ENCODE results near the gene FGB.
"Not testable (repeated sequence)": the region's sequence is repeated elsewhere in the genome, so short reads cannot be mapped to it uniquely, and the experiment has no call there.

Gene FGB

GRCh38 chr4:154595807-154596206 lies 33.0 kb downstream of the FGB start:
- no peak for DNase-seq (ENCODE audit: low read depth, low spot score)

GRCh38 chr4:154597281-154597680 lies 34.5 kb downstream of the FGB start:
- not testable (repeated sequence) for H3K9ac ChIP-seq (ENCODE audit: insufficient read length); H3K4me3 ChIP-seq; H3K9me3 ChIP-seq (ENCODE audit: low read depth, low read length); H3K36me3 ChIP-seq (ENCODE audit: insufficient read depth, low read length); DNase-seq (ENCODE audit: low read depth, low spot score); H3K27ac ChIP-seq

More at GRCh38 chr4:154595807-154596206, 33.0 kb downstream of the FGB start:
- H3K9me3 ChIP-seq (ENCODE audit: low read depth, low read length) = no peaks in the 10 kb centered on the region
- no peak overlapping the region for H3K4me3 ChIP-seq
- H3K36me3 ChIP-seq (ENCODE audit: insufficient read depth, low read length) = no peaks in the 10 kb centered on the region
- TF ChIP-seq POLR2AphosphoS5 (IDR thresholded peaks at IDR 0.05; ENCODE audit: borderline replicate concordance, low read depth, low read length) = no peak
- TF ChIP-seq EZH2 (IDR thresholded peaks at IDR 0.05) = no peak
- TF ChIP-seq FOXP2 (optimal IDR thresholded peaks at IDR 0.05; ENCODE audit: control extremely low read depth, extremely low read length, insufficient read depth) = no peak
- no peak overlapping the region for H3K9ac ChIP-seq (ENCODE audit: insufficient read length)
- H3K27ac ChIP-seq = no peak overlapping the region

- H3K27ac ChIP-seq = no peak overlapping the region
- no peak overlapping the region for H3K4me3 ChIP-seq
- DNase-seq (ENCODE audit: low read depth, low spot score) = no peak
- TF ChIP-seq EZH2 (IDR thresholded peaks at IDR 0.05) (no peak), FOXP2 (optimal IDR thresholded peaks at IDR 0.05; ENCODE audit: control extremely low read depth, extremely low read length, insufficient read depth) (no peak), POLR2AphosphoS5 (IDR thresholded peaks at IDR 0.05; ENCODE audit: borderline replicate concordance, low read depth, low read length) (no peak)
- no peak overlapping the region for H3K9ac ChIP-seq (ENCODE audit: insufficient read length)
- no peaks in the 10 kb centered on the region for H3K9me3 ChIP-seq (ENCODE audit: low read depth, low read length)
- H3K36me3 ChIP-seq (ENCODE audit: insufficient read depth, low read length) = no peaks in the 10 kb centered on the region
Observed at GRCh38 chr4:154597798-154598774, 35.3 kb downstream of the FGB start.

GRCh38 chr4:154602404-154603020 lies 39.7 kb downstream of the FGB start:
- no peak for DNase-seq (ENCODE audit: low read depth, low spot score)
- Histone ChIP-seq H3K9ac (ENCODE audit: insufficient read length) (no peak overlapping the region), H3K27ac (no peak overlapping the region), H3K36me3 (ENCODE audit: insufficient read depth, low read length) (no peaks in the 10 kb centered on the region), H3K4me3 (no peak overlapping the region), H3K9me3 (ENCODE audit: low read depth, low read length) (no peaks in the 10 kb centered on the region)
- TF ChIP-seq POLR2AphosphoS5 (IDR thresholded peaks at IDR 0.05; ENCODE audit: borderline replicate concordance, low read depth, low read length) (no peak), FOXP2 (optimal IDR thresholded peaks at IDR 0.05; ENCODE audit: control extremely low read depth, extremely low read length, insufficient read depth) (no peak), EZH2 (IDR thresholded peaks at IDR 0.05) (no peak)

- H3K9me3 ChIP-seq (ENCODE audit: low read depth, low read length) = no peaks in the 10 kb centered on the region
- TF ChIP-seq FOXP2 (optimal IDR thresholded peaks at IDR 0.05; ENCODE audit: control extremely low read depth, extremely low read length, insufficient read depth) (no peak), POLR2AphosphoS5 (IDR thresholded peaks at IDR 0.05; ENCODE audit: borderline replicate concordance, low read depth, low read length) (no peak), EZH2 (IDR thresholded peaks at IDR 0.05) (no peak)
- H3K36me3 ChIP-seq (ENCODE audit: insufficient read depth, low read length) = no peaks in the 10 kb centered on the region
Observed at GRCh38 chr4:154603033-154603943, 40.5 kb downstream of the FGB start.

GRCh38 chr4:154604696-154605200 lies 41.9 kb downstream of the FGB start:
- no peak for TF ChIP-seq FOXP2 (optimal IDR thresholded peaks at IDR 0.05; ENCODE audit: control extremely low read depth, extremely low read length, insufficient read depth)
- TF ChIP-seq POLR2AphosphoS5 (IDR thresholded peaks at IDR 0.05; ENCODE audit: borderline replicate concordance, low read depth, low read length) = no peak
- no peak for TF ChIP-seq EZH2 (IDR thresholded peaks at IDR 0.05)

More at GRCh38 chr4:154603033-154603943, 40.5 kb downstream of the FGB start:
- H3K4me3 ChIP-seq = no peak overlapping the region
- H3K9ac ChIP-seq (ENCODE audit: insufficient read length) = no peak overlapping the region
- no peak overlapping the region for H3K27ac ChIP-seq
- no peak for DNase-seq (ENCODE audit: low read depth, low spot score)

GRCh38 chr4:154606728-154607723 lies 44.2 kb downstream of the FGB start:
- no peaks in the 10 kb centered on the region for H3K36me3 ChIP-seq (ENCODE audit: insufficient read depth, low read length)
- no peaks in the 10 kb centered on the region for H3K9me3 ChIP-seq (ENCODE audit: low read depth, low read length)
- no peak overlapping the region for H3K4me3 ChIP-seq
- no peak for TF ChIP-seq FOXP2 (optimal IDR thresholded peaks at IDR 0.05; ENCODE audit: control extremely low read depth, extremely low read length, insufficient read depth)
- TF ChIP-seq POLR2AphosphoS5 (IDR thresholded peaks at IDR 0.05; ENCODE audit: borderline replicate concordance, low read depth, low read length) = no peak
- no peak for TF ChIP-seq EZH2 (IDR thresholded peaks at IDR 0.05)
- H3K27ac ChIP-seq = no peak overlapping the region
- no peak overlapping the region for H3K9ac ChIP-seq (ENCODE audit: insufficient read length)
- DNase-seq (ENCODE audit: low read depth, low spot score) = no peak

More at GRCh38 chr4:154604696-154605200, 41.9 kb downstream of the FGB start:
- Histone ChIP-seq H3K36me3 (ENCODE audit: insufficient read depth, low read length) (no peaks in the 10 kb centered on the region), H3K4me3 (no peak overlapping the region), H3K9ac (ENCODE audit: insufficient read length) (no peak overlapping the region), H3K27ac (no peak overlapping the region), H3K9me3 (ENCODE audit: low read depth, low read length) (no peaks in the 10 kb centered on the region)
- DNase-seq (ENCODE audit: low read depth, low spot score) = no peak
